ENCODE data around the gene GPC1.
A peak's percentile ranks its signal among the peaks of the same experiment; 100 is the strongest.
"Not testable (repeated sequence)": the region's sequence is repeated elsewhere in the genome, so short reads cannot be mapped to it uniquely, and the experiment has no call there.

Gene GPC1, protein sequence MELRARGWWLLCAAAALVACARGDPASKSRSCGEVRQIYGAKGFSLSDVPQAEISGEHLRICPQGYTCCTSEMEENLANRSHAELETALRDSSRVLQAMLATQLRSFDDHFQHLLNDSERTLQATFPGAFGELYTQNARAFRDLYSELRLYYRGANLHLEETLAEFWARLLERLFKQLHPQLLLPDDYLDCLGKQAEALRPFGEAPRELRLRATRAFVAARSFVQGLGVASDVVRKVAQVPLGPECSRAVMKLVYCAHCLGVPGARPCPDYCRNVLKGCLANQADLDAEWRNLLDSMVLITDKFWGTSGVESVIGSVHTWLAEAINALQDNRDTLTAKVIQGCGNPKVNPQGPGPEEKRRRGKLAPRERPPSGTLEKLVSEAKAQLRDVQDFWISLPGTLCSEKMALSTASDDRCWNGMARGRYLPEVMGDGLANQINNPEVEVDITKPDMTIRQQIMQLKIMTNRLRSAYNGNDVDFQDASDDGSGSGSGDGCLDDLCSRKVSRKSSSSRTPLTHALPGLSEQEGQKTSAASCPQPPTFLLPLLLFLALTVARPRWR

DNA sequence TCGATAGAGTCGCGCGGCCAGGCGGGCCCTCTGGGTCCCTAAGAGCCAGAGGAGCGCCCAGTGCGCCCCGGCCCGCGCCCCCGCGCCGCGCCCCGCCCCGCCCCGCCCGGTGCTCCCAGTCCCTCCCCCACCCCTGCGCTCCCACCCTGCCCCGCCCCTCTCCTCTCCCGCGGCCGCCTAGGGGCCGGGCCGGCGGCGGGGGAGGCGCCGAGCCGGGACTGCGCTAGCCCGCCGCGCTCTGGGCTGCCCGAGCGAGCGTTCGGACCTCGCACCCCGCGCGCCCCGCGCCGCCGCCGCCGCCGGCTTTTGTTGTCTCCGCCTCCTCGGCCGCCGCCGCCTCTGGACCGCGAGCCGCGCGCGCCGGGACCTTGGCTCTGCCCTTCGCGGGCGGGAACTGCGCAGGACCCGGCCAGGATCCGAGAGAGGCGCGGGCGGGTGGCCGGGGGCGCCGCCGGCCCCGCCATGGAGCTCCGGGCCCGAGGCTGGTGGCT, at the start of gene GPC1:
TSS of gene GPC1 (plus strand) at position 207 of the 491 bp plus-strand sequence. CDS start at position 463, 256 bp downstream.
- peak; percentile 35 for DNase-seq

DNA sequence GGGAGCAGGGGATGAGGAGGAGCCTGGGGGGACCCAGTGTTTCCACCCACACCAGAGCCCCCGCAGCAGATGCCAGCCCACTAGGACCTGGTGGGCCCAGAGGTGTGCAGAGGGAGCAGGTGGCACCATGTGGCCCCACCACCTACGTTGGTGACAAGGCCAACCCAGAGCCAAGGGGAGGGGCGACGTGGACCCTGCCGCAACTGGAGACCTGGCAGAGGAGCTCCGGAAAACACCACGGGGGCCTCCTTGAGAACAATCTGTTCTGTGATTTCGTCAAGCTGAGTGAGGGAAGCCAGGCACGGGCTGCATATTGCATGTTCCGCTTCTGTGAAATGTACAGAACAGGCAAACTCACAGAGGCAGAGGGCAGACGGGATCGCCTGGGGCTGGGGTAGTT, 49.1 kb upstream of the GPC1 start:
- DNase-seq, result no peak

DNA sequence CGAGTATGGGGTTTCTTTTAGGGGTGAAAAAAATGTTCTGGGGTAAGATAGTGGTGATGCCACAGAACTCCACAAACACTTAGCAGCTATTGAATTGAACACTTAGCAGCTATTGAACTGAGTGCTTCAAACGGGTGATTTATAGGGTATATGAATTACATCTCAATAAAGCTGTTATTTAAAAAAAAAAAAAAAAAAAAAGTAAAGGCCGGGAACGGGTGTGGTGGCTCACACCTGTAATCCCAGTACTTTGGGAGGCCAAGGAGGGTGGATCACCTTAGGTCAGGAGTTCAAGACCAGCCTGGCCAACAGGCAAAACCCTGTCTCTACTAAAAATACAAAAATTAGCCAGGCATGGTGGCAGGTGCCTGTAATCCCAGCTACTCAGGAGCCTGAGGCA, 48.7 kb upstream of the GPC1 start:
- DNase-seq, result not testable (repeated sequence)

DNA sequence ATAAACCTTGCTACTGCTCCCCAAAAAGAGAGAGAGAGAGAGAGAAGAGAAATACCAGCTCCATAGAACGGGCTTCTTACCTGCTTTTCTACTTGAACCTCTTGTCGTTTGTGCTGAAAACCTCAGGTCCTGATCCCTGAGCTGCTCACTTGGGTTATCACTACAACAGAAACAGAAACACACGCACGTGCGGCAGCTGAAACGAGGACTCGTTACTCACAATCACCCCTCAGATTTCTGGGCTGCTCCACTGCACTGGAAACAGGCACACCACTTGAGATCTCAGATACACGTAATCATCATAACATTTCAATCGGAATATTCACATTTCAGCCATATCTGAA, 48.2 kb upstream of the GPC1 start:
- DNase-seq, result no peak

DNA sequence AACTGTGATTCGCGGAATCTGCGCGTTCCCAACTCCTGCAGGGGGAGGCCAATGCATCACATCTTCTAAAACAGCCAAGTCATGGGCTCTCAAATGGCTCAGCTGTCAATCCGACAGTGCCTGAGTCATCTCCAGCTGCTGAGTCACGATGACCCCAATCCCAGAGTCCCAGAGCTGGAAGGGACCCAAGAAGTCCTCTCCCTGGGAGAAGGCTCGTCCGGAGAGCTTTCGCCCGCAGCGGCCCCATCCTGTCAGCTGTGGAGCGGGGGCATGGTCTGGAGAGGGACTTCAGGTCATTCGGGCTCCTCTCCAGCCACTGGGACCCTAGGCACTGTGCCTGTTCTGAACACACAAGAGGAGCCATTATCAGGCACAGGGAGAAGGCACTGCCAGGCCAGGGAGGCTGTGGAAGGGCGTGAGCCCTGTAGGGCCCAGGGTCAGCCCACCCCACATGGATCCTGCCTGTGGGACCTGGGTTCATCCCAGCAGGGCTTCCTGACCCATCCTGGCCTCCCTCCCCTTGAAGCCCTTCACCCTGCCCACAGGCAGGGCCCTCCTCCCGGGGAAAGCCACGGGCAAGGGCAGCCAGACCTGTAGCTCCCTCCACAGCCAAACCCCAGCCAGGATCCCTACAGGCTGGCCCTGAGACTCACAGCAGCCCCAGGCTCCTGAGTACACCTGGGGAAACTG, 47.6 kb upstream of the GPC1 start:
- no peak for DNase-seq

DNA sequence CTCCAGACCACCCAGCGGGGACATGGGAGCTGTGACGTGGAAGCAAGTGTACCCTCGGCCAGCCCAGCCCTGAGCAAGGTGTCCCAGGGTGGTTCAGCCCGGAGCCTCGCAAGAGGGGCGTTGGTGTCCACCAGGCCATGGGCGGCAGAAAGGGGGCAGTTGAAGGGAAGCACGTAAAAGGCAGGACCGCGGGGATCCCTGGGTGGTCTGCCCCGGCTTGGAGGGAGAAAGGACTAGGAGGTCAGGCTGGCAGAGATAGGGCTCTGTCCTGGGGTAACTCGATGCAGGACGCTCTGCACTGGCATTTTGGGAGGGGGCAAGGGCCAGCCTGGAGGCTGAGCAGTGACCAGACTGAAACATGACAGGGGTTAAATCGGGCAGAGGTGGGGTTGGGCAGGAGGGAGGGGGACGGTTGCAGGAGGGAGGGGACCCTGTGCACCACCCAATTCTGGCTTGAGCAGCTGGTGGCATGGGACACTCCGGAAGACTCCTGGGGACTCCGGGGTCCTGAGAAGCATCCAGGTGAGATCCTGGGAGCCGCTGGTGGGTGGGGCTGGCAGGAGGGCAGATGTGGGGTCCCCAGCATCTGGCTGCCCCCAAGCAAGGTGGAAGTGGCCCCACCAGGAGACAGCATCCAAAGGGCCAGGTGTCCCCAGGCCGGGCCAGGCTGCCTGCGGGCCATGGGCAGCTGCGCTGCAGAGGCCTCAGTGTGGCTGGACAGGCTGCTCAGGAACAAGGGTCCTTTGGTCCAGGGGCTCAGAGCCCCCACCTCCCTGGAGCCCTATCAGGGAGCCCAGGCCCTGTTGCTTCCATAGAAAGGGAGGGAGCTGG, 46.8 kb upstream of the GPC1 start:
- no peak for DNase-seq

DNA sequence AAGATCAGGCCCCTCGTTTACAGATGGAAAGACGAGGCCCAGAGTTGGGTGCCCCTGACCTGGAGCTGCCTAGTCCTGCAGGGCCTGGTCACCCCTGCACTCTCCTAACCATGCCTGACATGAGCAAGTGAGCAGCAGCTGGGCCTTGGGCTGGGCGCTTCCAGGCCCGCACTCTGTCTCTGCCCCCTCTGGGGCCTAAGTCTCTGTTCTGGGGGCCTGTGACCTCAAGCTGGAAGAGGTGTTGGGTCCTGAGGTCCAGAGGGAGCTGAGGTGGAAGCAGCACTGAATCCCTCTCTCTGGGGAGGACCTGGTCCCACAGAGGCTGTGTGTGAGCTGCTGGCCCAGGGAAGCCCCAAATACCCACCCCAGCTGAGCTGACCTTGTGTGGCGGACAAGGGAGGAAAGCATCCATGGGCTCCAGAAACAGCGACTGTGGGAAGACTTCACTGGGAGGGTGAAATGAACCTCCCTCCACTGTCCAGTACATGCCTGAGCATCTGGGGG, 46.1 kb upstream of the GPC1 start:
- no peak for DNase-seq

DNA sequence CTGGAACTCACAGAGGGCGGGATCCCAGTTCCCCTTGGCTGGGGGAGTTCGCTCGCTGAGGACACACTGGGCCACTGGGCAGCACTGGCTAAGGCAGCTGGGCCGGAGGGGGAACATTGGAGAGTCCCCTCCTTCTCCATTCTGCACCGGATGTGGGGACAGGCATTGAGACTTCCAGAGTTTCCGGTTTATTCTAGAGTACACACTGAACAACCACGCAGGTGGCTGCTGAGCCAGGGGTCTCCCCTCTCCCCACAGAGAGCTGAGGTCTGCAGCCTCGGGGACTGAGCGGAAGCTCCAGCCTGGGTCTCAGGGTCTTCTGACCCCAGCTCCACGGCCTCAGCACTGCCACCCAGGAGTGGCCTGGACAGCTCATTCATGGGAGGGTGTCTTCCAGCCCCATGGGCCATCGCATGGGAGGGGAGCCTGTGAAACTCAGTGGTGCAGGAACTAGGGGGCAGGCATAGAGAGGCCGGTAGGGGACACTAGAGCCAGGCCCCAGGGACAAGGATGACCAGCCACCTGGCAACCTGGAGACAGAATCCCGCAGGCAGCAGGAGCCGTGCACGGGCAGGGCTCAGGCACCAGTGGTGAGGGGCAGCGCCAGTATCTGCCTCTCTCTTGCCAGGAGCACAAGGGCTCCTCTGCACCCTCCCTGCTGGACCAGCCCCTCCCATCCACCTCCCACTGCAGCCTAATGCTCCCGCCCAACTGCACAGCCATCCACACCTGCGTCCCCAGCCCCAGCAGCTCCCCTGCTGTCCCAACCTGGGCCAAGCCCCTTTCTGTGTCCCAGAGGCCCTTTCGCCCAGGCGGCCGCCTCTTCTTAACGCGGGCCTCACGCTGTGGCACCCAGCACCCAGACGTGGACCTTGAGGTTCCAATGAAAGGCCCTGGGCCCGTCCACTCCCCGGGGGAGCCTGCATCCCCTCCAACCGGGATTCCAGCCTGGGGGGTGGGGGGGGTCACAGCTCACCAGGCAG, 45.1 kb upstream of the GPC1 start:
- DNase-seq, result no peak

DNA sequence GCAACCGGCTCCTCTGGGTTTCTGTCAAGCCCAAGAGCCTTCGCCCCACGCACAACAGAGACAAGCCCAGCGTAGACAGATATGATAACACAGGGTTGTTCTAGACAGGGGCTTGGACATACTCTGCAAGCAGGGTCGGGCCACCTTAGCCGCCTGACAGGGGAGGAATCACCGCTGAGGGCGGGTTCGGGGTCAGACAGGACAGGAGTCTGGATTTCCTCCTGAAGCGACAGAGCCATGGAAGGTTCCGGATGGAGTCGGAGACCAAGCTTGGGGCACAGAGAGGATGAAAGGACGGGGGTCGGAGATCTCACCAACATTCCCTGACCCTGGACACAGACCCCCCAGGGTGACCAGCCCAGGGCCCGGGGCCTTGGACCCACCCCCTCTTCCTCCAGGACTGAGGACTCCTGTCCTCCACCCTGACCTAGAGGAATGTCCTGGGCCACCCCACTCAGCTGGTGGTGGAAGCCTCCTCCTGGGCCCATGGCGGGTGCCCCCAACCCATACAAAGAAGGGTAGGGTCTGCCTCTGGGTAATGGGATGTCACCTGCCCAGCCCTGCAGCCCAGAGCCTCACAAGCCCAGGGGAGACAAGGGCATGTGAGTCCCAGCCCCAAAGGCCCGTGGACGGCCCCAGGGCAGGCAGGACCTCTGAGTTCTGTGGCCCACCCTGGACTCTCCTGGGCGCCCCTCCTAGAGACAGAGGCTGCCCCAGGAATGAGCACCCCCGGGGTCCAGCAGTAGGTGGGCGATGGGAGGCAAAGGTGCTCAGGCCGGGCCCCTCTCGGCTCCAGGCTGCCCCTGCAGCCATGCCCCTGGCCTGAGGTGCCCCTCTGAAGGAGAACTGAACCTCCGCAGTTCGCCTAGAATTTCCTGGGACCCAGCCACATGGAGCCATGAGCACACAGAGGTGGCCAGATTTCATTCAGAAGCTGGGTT, 44.1 kb upstream of the GPC1 start:
- no peak for DNase-seq

DNA sequence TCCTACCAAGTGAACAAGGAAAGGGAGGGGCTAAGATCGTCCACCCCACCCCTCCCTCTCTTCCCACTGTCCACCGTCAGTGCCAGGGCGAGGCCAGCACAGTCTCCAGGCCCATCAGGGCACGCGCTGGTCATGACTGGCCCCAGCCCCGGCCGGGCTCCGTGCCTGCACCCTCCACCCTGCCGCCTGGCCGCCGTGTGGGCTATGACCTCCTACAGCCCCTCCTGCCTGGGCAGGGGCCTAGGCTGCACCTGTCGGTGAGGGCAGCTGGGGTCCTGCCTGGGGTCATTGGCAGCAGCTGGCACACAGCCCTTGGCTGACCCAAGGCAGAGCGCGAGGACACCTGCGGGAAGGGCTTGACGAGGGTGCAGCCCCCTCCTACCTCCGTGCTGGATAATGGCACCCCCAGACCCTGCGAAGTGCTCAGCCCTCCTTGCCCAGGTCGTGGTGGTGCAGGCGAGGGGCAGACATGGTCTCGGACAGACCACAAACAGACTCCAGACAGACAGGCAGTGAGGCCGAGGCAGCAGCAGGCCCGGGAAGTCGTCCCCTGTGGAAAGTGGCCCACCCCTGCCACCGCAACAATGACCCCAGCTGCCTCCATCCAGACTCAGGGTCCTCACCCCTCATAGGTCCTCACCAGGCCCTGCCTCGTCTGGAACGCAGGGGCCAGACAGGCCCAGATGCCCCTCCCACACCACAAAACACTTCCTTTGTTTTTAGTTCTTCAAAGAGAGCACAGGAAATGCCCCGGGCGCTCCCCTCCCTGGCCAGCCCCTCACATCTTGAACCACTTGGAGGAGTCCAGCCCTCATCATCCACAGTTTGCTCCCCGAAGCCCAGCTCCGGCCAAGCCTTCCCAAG, 43.1 kb upstream of the GPC1 start:
- DNase-seq, result no peak

DNA sequence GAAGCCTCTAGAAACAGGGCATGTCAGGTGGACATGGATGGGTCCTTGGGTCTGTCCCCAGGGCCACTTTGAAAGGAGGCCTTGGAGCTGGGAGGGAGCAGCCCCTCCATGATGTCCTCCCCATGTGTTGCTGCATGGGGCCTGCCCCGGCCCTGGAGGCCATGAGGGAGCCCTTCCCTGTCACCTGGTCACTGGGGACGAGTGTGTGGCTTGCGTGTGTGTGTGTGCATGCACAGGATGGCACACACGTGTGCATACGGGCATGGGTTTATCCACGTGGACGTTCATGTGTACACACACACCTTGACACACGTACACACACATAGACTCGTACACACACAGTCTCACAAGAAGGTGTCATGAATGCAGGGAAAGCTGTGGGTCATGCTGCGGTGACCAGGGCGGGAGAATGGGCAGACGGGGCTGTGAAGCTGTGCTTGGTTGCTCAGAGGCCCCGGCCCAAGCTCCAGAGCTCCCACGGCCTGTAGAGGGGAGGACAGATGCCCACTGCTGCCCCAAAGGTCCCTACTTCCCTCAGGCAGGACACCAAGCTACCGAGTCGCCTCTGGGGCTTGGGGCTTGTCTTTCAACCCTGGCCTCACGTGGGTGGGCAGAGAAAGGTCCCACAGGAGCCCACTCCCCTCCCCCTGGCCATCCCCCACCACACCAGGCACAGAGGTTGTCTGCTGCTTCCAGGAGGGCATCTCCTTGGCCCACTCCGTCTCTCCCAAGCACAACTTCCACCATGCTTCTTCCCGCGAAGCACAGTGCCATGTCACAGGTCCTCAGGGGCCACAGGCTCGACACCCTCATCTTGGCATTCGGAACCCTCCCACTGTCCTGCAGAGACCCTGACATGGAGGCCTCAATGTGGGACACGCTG, 42.3 kb upstream of the GPC1 start:
- no peak for DNase-seq

DNA sequence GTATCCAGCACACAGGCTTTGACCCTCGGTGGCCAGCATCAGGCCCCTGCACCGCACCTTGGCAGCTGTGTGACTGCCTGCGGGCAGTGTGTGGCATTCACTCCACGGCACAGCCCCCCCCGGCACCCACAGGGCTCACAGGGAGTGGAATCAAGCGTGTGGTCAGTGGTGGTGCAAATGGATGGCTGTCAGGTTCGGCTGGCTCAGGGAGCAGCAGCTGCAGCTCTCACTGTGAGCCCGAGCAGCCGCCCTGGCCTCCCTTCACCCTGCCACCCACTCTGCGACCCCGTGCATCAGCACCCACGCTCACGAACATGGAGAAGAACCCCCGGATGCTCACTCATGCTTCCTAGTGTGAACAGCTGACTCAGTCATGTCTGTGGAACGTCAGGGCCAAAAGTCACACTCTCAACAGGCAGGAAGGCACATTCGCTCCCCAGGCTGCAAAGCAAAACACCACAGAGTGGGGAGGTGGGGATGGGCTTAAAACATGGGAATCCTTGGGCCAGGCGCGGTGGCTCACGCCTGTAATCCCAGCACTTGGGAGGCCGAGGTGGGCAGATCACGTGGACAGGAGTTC, 41.5 kb upstream of the GPC1 start:
- DNase-seq, result no peak

DNA sequence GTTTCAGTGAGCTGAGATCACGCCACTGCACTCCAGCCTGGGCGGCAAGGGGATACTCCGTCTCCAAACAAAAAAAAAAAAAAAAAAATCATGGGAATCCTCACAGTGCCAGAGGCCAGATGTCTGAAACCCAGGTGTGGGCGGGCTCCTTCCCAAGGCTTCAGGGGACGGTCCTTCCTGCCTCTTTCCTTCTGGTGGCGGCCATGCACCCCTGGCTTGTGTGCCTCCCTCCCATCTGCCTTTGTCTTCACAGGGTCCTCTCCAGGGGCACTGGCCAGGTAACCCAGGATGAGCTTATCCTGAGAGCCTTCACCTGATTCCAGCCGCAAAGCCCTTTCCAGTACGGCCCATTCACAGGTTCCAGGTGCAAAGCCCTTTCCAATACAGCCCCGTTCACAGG, 40.9 kb upstream of the GPC1 start:
- no peak for DNase-seq

DNA sequence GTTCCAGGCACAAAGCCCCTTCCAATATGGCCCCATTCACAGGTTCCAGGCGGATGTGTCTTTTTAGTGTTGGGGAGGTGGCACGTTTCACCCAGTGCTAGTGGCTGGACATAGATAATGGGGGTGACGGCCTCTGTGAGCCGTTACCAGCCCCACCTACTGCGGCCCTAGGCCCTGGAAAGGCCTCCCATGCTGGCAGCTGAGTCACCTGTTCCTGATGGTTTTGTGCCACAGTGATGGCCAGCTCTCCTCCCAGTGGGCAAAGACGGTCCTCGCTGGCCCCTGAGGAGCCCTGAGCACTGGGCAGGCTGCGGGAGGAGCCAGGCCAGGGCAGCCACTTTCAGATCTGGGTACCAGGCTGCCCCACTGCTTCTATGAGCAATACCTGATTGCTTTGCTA, 40.0 kb upstream of the GPC1 start:
- no peak for DNase-seq

DNA sequence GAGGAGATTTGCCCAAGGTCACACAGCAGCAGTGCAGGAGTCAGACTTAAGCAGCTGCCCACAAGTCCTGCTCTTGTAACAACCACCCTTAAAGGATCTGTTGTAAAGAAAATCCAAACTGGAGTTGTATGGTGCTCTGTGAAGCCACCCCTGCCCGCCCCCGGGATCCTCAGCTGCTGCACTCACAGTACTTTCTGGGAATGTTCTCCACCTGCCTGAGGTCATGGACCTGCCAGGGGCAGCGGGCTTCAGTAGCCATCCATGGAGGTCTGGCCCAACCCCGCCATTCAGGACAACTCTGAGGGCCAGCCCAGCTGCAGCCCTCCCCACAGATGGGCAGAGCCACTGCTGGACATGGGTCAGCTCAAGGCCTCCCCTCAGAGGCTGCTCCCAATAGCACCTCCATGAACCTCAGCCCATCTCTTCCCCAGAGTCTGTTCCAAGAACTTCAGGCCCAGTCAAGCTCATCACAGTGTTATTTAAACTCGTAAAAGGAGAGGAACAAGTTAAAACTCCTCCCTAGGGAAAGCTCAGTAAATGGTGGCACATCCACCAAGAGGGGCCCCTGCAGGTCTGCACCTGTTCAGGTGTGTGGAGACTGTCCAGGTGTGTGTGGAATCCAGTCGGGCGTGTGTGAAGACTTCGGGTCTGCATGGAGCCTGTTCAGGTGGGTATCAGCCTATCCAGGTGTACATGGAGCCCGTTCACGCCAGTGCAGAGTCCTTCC, 39.4 kb upstream of the GPC1 start:
- DNase-seq, result no peak

DNA sequence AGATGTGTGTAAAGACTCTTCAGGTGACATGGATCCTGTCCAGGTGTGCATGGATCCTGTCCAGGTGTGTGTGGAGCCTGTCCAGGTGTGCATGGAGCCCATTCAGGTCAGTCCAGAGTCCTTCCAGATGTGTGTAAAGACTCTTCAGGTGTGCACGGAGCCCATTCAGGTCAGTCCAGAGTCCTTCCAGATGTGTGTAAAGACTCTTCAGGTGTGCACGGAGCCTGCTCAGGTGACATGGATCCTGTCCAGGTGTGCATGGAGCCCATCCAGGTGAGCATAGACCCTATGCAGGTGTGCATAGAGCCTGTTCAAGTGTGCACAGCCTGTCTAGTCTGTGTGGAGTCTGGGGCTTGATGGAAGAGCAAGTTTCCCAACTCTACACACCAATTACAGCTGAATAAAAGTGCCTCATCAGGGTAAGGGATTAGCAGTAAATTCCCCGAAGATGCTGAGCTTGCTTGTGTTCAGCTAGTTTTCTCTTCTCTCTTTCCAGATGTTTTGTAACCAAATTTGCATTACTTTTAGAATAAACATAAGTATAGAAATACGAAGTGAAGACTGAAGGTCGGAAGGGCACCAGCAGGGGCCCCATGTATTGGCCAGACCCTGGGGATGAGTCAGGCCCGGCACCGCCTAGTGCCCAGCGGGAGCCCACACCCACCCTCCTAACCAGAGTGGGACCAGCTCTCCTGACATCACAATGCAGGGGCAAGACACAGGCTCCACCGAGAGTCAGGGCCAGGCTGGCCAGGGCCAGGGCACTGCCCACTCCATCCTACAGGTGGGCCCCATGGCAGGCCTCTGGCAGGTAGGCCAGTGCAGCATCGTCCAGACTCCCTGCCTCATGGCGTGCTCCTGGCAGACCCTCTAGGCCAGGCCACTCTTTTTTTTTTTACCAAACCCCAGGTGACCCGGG, 38.6 kb upstream of the GPC1 start:
- no peak for DNase-seq
